Panc1 (cell line): ENCODE measurements around the gene RAB1B. TPM values are rescaled to one million over a fixed set of nuclear protein-coding genes. Genes with fewer than 3 reads are reported as not detected.

Experiments used
- ATAC-seq: fragments of 200-7000 bp; cut with Tn5 transposase; 2 replicates; pipeline ENCODE4 v1.9.1; 2020; ENCODE audit warnings: mild to moderate bottlenecking, moderate library complexity
- BruUV-seq: library from RNA; stranded (reverse); fragments of 400-500 nt; replicated peaks from 2 replicates; lab custom pipeline; 2021; lab: Mats Ljungman, UMichigan
- CTCF ChIA-PET: fragments of 300-600 bp; sonication (Branson Sonifier 250); formaldehyde crosslinking; loops from one replicate; lab custom pipeline; 2022; ENCODE audit warnings: antibody characterized with exemption; lab: Charles Lee
- POLR2A ChIA-PET: fragments of 300-600 bp; sonication (Branson Sonifier 250); formaldehyde crosslinking; loops from one replicate; lab custom pipeline; 2022; ENCODE audit warnings: antibody characterized with exemption; lab: Charles Lee
- DNase-seq: peaks from one replicate; pipeline ENCODE4 v3.0.0-alpha.2; 2010; ENCODE audit warnings: low read depth, low spot score
- H3K27ac ChIP-seq: 2 replicates; pipeline ENCODE4 v1.5.1; 2011; ENCODE audit warnings: mild to moderate bottlenecking, low read length, inconsistent platforms
- H3K27me3 ChIP-seq: fragments of 200-500 bp; sonication (Bioruptor generic); 2 replicates; pipeline ENCODE4 v1.6.0; 2014; ENCODE audit warnings: low read length, inconsistent platforms; ENCODE audit not compliant: control insufficient read depth, insufficient read depth
- H3K36me3 ChIP-seq: fragments of 200-500 bp; sonication (Bioruptor generic); 2 replicates; pipeline ENCODE4 v1.5.1; 2014; ENCODE audit warnings: inconsistent platforms, mild to moderate bottlenecking, low read length, moderate library complexity; ENCODE audit not compliant: control insufficient read depth, insufficient read depth
- H3K4me1 ChIP-seq: 2 replicates; pipeline ENCODE4 v1.5.1; 2011; ENCODE audit warnings: inconsistent platforms, mild to moderate bottlenecking, low read length, moderate library complexity; ENCODE audit not compliant: control insufficient read depth, insufficient read depth
- H3K4me3 ChIP-seq, 2 experiments: 2 replicates each; pipeline ENCODE4 v1.5.1; 2011 to 2012; ENCODE audit warnings: low read depth in 2 of 2, low read length in 2 of 2, mild to moderate bottlenecking in 2 of 2, inconsistent platforms in 1 of 2, moderate library complexity in 1 of 2
- H3K9me3 ChIP-seq: fragments of 200-500 bp; sonication (Bioruptor generic); 2 replicates; pipeline ENCODE4 v1.5.1; 2014; ENCODE audit warnings: low read depth, mild to moderate bottlenecking, inconsistent platforms, low read length, moderate library complexity; ENCODE audit not compliant: control insufficient read depth, insufficient read depth
- POLR2AphosphoS5 ChIP-seq: IDR thresholded peaks from 2 replicates; pipeline ENCODE4 v1.6.1; 2012; ENCODE audit warnings: mild to moderate bottlenecking, low read depth, low read length, moderate library complexity
- SIN3A ChIP-seq: IDR thresholded peaks from 2 replicates; pipeline ENCODE4 v1.6.1; 2012; ENCODE audit warnings: low read depth, mild to moderate bottlenecking, low read length, moderate library complexity, borderline replicate concordance; ENCODE audit not compliant: insufficient read depth
- TCF7L2 ChIP-seq: IDR thresholded peaks from 2 replicates; pipeline ENCODE4 v1.6.1; 2011; ENCODE audit warnings: mild to moderate bottlenecking, low read depth, low read length, inconsistent platforms
- in situ Hi-C: cut with HindIII; loops from 2 replicates; pipeline ENCODE4 v1.10.0; 2016; ENCODE audit warnings: low sequenced_read_pairs, low pct_unique_long_range_greater_than_20kb
- intact Hi-C: fragments of 100-400 bp; cut with micrococcal nuclease; formaldehyde crosslinking; loops from one replicate; pipeline ENCODE4 v1.10.0; 2022; ENCODE audit not compliant: unreplicated experiment
- total RNA-seq: library from RNA; stranded (reverse); gene quantifications from one replicate; pipeline ENCODE4 v1.2.1, GENCODE V29; 2021; ENCODE audit not compliant: unreplicated experiment
- TF ChIP-seq, protein P1 (sequence below): fragments of 450-650 bp; IDR thresholded peaks from 2 replicates; pipeline ENCODE4 v1.5.1; 2017; ENCODE audit warnings: mild to moderate bottlenecking
- TF ChIP-seq, protein P2 (sequence below), 2 experiments: IDR thresholded peaks; 2 replicates each; pipeline ENCODE4 v1.6.1; 2011 to 2012; ENCODE audit warnings: low read depth in 2 of 2, control low read depth in 1 of 2, low read length in 1 of 2, mild to moderate bottlenecking in 1 of 2, moderate library complexity in 1 of 2; ENCODE audit not compliant: insufficient read depth in 1 of 2

Gene RAB1B
- total RNA-seq, 1 experiment from 2014 or later: 256 TPM

DNA sequence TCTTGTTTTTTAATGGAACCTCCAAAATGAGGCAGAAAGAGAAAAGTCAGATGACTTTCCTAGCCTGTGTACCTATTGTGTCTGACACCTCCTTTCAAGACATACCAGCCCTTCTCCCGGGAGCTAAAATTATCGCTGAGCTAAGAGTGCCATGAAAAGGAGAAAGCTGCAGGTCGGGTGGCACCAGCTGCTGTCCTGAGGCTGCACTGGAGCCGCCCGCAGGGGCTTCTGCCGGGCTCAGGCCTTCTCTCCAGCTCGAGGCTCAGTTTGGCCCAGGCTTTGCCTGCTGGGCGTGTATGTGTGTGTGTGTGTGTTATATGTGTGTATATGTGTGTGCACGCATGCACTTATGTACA, 27.7 kb upstream of the RAB1B start:
- Histone ChIP-seq H3K4me1 (no peaks in the 10 kb centered on the region), H3K27ac (no peak overlapping the region), H3K9me3 (no peaks in the 10 kb centered on the region), H3K27me3 (no peaks in the 10 kb centered on the region), H3K36me3 (no peaks in the 10 kb centered on the region; the same call in 1 of the 2 replicates), H3K4me3 (no peak overlapping the region)
- DNase-seq (no peak), ATAC-seq (no peak)
- intact Hi-C loops: no loop called here
- CTCF ChIA-PET: no interaction called here
- BruUV-seq: no TSS peak
- no peak for TF ChIP-seq SIN3A
- TF ChIP-seq, protein P1, sequence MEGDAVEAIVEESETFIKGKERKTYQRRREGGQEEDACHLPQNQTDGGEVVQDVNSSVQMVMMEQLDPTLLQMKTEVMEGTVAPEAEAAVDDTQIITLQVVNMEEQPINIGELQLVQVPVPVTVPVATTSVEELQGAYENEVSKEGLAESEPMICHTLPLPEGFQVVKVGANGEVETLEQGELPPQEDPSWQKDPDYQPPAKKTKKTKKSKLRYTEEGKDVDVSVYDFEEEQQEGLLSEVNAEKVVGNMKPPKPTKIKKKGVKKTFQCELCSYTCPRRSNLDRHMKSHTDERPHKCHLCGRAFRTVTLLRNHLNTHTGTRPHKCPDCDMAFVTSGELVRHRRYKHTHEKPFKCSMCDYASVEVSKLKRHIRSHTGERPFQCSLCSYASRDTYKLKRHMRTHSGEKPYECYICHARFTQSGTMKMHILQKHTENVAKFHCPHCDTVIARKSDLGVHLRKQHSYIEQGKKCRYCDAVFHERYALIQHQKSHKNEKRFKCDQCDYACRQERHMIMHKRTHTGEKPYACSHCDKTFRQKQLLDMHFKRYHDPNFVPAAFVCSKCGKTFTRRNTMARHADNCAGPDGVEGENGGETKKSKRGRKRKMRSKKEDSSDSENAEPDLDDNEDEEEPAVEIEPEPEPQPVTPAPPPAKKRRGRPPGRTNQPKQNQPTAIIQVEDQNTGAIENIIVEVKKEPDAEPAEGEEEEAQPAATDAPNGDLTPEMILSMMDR: no peak
- POLR2A ChIA-PET: interaction anchor here (0.5 kb wide), 1 partner anchor 136 kb away, joined by 4 read pairs; no protein-coding TSS in a partner anchor
- in situ Hi-C loops: no loop called here

DNA sequence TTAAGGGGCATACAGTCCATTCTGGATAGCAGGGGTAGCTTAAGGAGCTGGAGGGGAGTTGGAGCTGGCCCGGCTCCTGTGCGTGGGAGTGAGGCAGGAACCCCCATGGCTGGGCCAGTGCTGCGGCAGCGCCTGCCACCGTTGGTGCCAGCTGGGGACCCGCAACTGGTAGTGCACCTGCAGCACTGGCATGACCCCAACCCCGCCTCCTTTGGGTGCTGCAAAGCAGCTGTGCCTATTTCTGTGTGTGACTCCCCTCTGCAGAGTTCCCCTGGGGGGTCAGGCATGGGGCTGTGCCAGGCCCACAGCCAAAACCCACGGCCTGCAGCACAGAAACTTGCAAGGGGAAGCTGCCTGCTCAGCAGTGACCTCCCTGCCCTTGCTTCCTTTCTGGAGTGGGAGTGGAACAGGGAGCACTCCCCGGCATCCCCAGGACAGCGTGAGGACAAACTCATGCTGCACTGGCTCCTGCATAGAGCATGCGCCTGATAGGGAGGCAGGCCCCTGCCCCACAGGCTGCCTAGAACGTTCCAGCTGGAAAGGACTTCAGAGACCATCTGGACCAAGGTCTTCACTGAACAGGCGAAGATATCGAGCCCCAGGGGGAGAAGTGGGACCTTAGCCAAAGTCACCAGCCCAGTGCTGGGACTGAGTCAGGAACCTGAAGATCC, 26.2 kb upstream of the RAB1B start:
- Histone ChIP-seq H3K27me3 (no peaks in the 10 kb centered on the region), H3K9me3 (no peaks in the 10 kb centered on the region), H3K4me3 (no peak overlapping the region), H3K4me1 (no peaks in the 10 kb centered on the region), H3K36me3 (no peaks in the 10 kb centered on the region; the same call in 1 of the 2 replicates), H3K27ac (no peak overlapping the region)
- TF ChIP-seq TCF7L2 (no peak), SIN3A (no peak), POLR2AphosphoS5 (no peak)
- TF ChIP-seq, protein P2, sequence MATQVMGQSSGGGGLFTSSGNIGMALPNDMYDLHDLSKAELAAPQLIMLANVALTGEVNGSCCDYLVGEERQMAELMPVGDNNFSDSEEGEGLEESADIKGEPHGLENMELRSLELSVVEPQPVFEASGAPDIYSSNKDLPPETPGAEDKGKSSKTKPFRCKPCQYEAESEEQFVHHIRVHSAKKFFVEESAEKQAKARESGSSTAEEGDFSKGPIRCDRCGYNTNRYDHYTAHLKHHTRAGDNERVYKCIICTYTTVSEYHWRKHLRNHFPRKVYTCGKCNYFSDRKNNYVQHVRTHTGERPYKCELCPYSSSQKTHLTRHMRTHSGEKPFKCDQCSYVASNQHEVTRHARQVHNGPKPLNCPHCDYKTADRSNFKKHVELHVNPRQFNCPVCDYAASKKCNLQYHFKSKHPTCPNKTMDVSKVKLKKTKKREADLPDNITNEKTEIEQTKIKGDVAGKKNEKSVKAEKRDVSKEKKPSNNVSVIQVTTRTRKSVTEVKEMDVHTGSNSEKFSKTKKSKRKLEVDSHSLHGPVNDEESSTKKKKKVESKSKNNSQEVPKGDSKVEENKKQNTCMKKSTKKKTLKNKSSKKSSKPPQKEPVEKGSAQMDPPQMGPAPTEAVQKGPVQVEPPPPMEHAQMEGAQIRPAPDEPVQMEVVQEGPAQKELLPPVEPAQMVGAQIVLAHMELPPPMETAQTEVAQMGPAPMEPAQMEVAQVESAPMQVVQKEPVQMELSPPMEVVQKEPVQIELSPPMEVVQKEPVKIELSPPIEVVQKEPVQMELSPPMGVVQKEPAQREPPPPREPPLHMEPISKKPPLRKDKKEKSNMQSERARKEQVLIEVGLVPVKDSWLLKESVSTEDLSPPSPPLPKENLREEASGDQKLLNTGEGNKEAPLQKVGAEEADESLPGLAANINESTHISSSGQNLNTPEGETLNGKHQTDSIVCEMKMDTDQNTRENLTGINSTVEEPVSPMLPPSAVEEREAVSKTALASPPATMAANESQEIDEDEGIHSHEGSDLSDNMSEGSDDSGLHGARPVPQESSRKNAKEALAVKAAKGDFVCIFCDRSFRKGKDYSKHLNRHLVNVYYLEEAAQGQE (IDR thresholded peaks at IDR 0.05; ENCODE audit: insufficient read depth in 1 of 2, low read depth in 2 of 2, low read length in 1 of 2): no peak
- TF ChIP-seq, protein P1: no peak
- intact Hi-C loops (no loop called here), in situ Hi-C loops (no loop called here)
- BruUV-seq: no TSS peak
- no peak for DNase-seq
- ATAC-seq: no peak
- ChIA-PET CTCF (interaction anchor here (0.6 kb wide), 2 partner anchors 15 to 170 kb away, joined by 3 to 4 read pairs; no protein-coding TSS in a partner anchor), POLR2A (interaction anchor here (0.6 kb wide), 1 partner anchor 16 kb away, joined by 5 read pairs; no protein-coding TSS in a partner anchor)
